Measurements from ENCODE around the gene ZNF692.

- no peak for TF ChIP-seq CTCF (IDR thresholded peaks at IDR 0.05)
- TF ChIP-seq POLR2AphosphoS5 (IDR thresholded peaks at IDR 0.05): no peak
- no peak for TF ChIP-seq POLR2A (IDR thresholded peaks at IDR 0.05)
Measured at GRCh38 chr1:248804771-248805681, 53.9 kb downstream of the ZNF692 start.

Measured in prostate gland (tissue), 2 donors.